Measurements from ENCODE around the gene EFCAB12.
"Not testable (repeated sequence)": the region's sequence is repeated elsewhere in the genome, so short reads cannot be mapped to it uniquely, and the experiment has no call there.

The EFCAB12 gene

GRCh38 chr3:129415378-129415777 lies 13.1 kb downstream of the EFCAB12 start:
- 96% methylated on average over 3 of the region's 3 CpGs for WGBS
- Histone ChIP-seq H3K23ac (ENCODE audit: low read length in 2 of 2) (no peak overlapping the region), H3K36me3 (ENCODE audit: control insufficient read depth in 1 of 2, insufficient read depth in 2 of 2, low read depth in 1 of 2, low read length in 2 of 2) (no peaks in the 10 kb centered on the region), H3K27ac (ENCODE audit: low read length, poor library complexity, severe bottlenecking) (no peak overlapping the region), H3K4ac (ENCODE audit: low read depth in 1 of 2, low read length in 2 of 2) (peak overlapping the region in 1 of 2 experiments; percentile 3), H3K9me3 (ENCODE audit: control insufficient read depth, low read length) (no peaks in the 10 kb centered on the region), H2BK12ac (ENCODE audit: low read length in 2 of 2) (peak overlapping the region; percentile 90 to 100), H3K14ac (ENCODE audit: low read length in 2 of 2) (peak overlapping the region in 1 of 2 experiments; percentile 10), H3K4me3 (ENCODE audit: insufficient read depth in 1 of 2, low read depth in 1 of 2, low read length in 2 of 2) (no peak overlapping the region), H2BK15ac (ENCODE audit: low read depth, poor library complexity, severe bottlenecking) (no peak overlapping the region), H3K4me1 (ENCODE audit: control insufficient read depth, insufficient read depth, low read depth, low read length) (peaks cover 14% of the 10 kb centered on the region), H2AK5ac (ENCODE audit: low read length, severe bottlenecking) (no peak overlapping the region), H2BK5ac (ENCODE audit: low read depth, low read length, poor library complexity, severe bottlenecking) (no peak overlapping the region), H4K8ac (ENCODE audit: low read length) (no peak overlapping the region), H3K18ac (ENCODE audit: low read depth in 1 of 2, low read length in 2 of 2) (peak overlapping the region; percentile 56 to 97), H3K4me2 (ENCODE audit: low read length, poor library complexity, severe bottlenecking) (no peak overlapping the region), H2AFZ (ENCODE audit: low read depth, low read length) (no peak overlapping the region), H3K79me1 (replicated peaks; ENCODE audit: low read length, poor library complexity, severe bottlenecking) (no peaks in the 10 kb centered on the region), H4K91ac (ENCODE audit: low read length) (no peak overlapping the region), H2BK120ac (ENCODE audit: low read depth, low read length) (no peak overlapping the region), H3K9ac (ENCODE audit: low read length) (no peak overlapping the region), H3K27me3 (ENCODE audit: control insufficient read depth in 1 of 2, insufficient read depth in 1 of 2, low read length in 2 of 2) (no peaks in the 10 kb centered on the region)
- no peak for DNase-seq

GRCh38 chr3:129413687-129414506 lies 14.5 kb downstream of the EFCAB12 start:
- peak overlapping the region; percentile 90 for H4K91ac ChIP-seq (ENCODE audit: low read length)
- peak overlapping the region; percentile 73 for H2BK15ac ChIP-seq (ENCODE audit: low read depth, poor library complexity, severe bottlenecking)
- DNase-seq = peak; percentile 98
- H3K36me3 ChIP-seq (ENCODE audit: control insufficient read depth in 1 of 2, insufficient read depth in 2 of 2, low read depth in 1 of 2, low read length in 2 of 2) = no peaks in the 10 kb centered on the region
- H2AFZ ChIP-seq (ENCODE audit: low read depth, low read length) = no peak overlapping the region
- peak overlapping the region; percentile 4 for H2BK120ac ChIP-seq (ENCODE audit: low read depth, low read length)
- H3K9ac ChIP-seq (ENCODE audit: low read length) = peak overlapping the region; percentile 26
- H3K9me3 ChIP-seq (ENCODE audit: control insufficient read depth, low read length) = no peaks in the 10 kb centered on the region
- H3K27ac ChIP-seq (ENCODE audit: low read length, poor library complexity, severe bottlenecking) = peak overlapping the region; percentile 93
- H3K4me2 ChIP-seq (ENCODE audit: low read length, poor library complexity, severe bottlenecking) = peak overlapping the region; percentile 51
- no peaks in the 10 kb centered on the region for H3K79me1 ChIP-seq (replicated peaks; ENCODE audit: low read length, poor library complexity, severe bottlenecking)
- H4K8ac ChIP-seq (ENCODE audit: low read length) = peak overlapping the region; percentile 27
- peak overlapping the region; percentile 60 to 93 for H3K4ac ChIP-seq (ENCODE audit: low read depth in 1 of 2, low read length in 2 of 2)
- no peak overlapping the region for H3K23ac ChIP-seq (ENCODE audit: low read length in 2 of 2)
- no peak overlapping the region for H3K4me3 ChIP-seq (ENCODE audit: insufficient read depth in 1 of 2, low read depth in 1 of 2, low read length in 2 of 2)
- peak overlapping the region; percentile 93 to 97 for H2BK12ac ChIP-seq (ENCODE audit: low read length in 2 of 2)
- peak overlapping the region; percentile 35 for H2BK5ac ChIP-seq (ENCODE audit: low read depth, low read length, poor library complexity, severe bottlenecking)
- peak overlapping the region; percentile 66 to 93 for H3K18ac ChIP-seq (ENCODE audit: low read depth in 1 of 2, low read length in 2 of 2)
- peak overlapping the region; percentile 92 for H2AK5ac ChIP-seq (ENCODE audit: low read length, severe bottlenecking)
- WGBS = 30% methylated on average over 3 of the region's 4 CpGs
- no peaks in the 10 kb centered on the region for H3K27me3 ChIP-seq (ENCODE audit: control insufficient read depth in 1 of 2, insufficient read depth in 1 of 2, low read length in 2 of 2)
- H3K14ac ChIP-seq (ENCODE audit: low read length in 2 of 2) = no peak overlapping the region
- peaks cover 14% of the 10 kb centered on the region for H3K4me1 ChIP-seq (ENCODE audit: control insufficient read depth, insufficient read depth, low read depth, low read length)

- DNase-seq; H2BK120ac ChIP-seq (ENCODE audit: low read depth, low read length); H3K36me3 ChIP-seq (ENCODE audit: control insufficient read depth in 1 of 2, insufficient read depth in 2 of 2, low read depth in 1 of 2, low read length in 2 of 2); H4K91ac ChIP-seq (ENCODE audit: low read length); H2BK15ac ChIP-seq (ENCODE audit: low read depth, poor library complexity, severe bottlenecking); H2BK5ac ChIP-seq (ENCODE audit: low read depth, low read length, poor library complexity, severe bottlenecking); H3K79me1 ChIP-seq (replicated peaks; ENCODE audit: low read length, poor library complexity, severe bottlenecking); H4K8ac ChIP-seq (ENCODE audit: low read length); H2BK12ac ChIP-seq (ENCODE audit: low read length in 2 of 2); H3K14ac ChIP-seq (ENCODE audit: low read length in 2 of 2); H3K4me3 ChIP-seq (ENCODE audit: insufficient read depth in 1 of 2, low read depth in 1 of 2, low read length in 2 of 2); H3K4me2 ChIP-seq (ENCODE audit: low read length, poor library complexity, severe bottlenecking); H3K9me3 ChIP-seq (ENCODE audit: control insufficient read depth, low read length); H2AFZ ChIP-seq (ENCODE audit: low read depth, low read length); H3K27me3 ChIP-seq (ENCODE audit: control insufficient read depth in 1 of 2, insufficient read depth in 1 of 2, low read length in 2 of 2); H3K23ac ChIP-seq (ENCODE audit: low read length in 2 of 2); H2AK5ac ChIP-seq (ENCODE audit: low read length, severe bottlenecking): not testable (repeated sequence)
- Histone ChIP-seq H3K4me1 (ENCODE audit: control insufficient read depth, insufficient read depth, low read depth, low read length) (peaks cover 14% of the 10 kb centered on the region), H3K27ac (ENCODE audit: low read length, poor library complexity, severe bottlenecking) (peak overlapping the region; percentile 93), H3K18ac (ENCODE audit: low read depth in 1 of 2, low read length in 2 of 2) (peak overlapping the region; percentile 66 to 94), H3K4ac (ENCODE audit: low read depth in 1 of 2, low read length in 2 of 2) (peak overlapping the region in 1 of 2 experiments; percentile 89), H3K9ac (ENCODE audit: low read length) (peak overlapping the region; percentile 26)
- 37% methylated on average over 3 of the region's 3 CpGs for WGBS
Observed at GRCh38 chr3:129413238-129413637, 15.2 kb downstream of the EFCAB12 start.

GRCh38 chr3:129412542-129413198 lies 15.8 kb downstream of the EFCAB12 start:
- H3K18ac ChIP-seq (ENCODE audit: low read depth in 1 of 2, low read length in 2 of 2) = peak overlapping the region; percentile 74 to 94
- H2BK15ac ChIP-seq (ENCODE audit: low read depth, poor library complexity, severe bottlenecking) = peak overlapping the region; percentile 44
- peak overlapping the region; percentile 60 to 100 for H2BK12ac ChIP-seq (ENCODE audit: low read length in 2 of 2)
- H3K4me1 ChIP-seq (ENCODE audit: control insufficient read depth, insufficient read depth, low read depth, low read length) = peaks cover 14% of the 10 kb centered on the region
- peak overlapping the region in 1 of 2 experiments; percentile 98 for H3K14ac ChIP-seq (ENCODE audit: low read length in 2 of 2)
- H2BK5ac ChIP-seq (ENCODE audit: low read depth, low read length, poor library complexity, severe bottlenecking) = peak overlapping the region; percentile 63
- H3K79me1 ChIP-seq (replicated peaks; ENCODE audit: low read length, poor library complexity, severe bottlenecking) = no peaks in the 10 kb centered on the region
- peak overlapping the region; percentile 50 for H2BK120ac ChIP-seq (ENCODE audit: low read depth, low read length)
- no peak overlapping the region for H3K4me2 ChIP-seq (ENCODE audit: low read length, poor library complexity, severe bottlenecking)
- H3K36me3 ChIP-seq (ENCODE audit: control insufficient read depth in 1 of 2, insufficient read depth in 2 of 2, low read depth in 1 of 2, low read length in 2 of 2) = no peaks in the 10 kb centered on the region
- no peak overlapping the region for H2AFZ ChIP-seq (ENCODE audit: low read depth, low read length)
- DNase-seq = peak; percentile 88
- H3K4ac ChIP-seq (ENCODE audit: low read depth in 1 of 2, low read length in 2 of 2) = peak overlapping the region in 1 of 2 experiments; percentile 89
- H3K9ac ChIP-seq (ENCODE audit: low read length) = peak overlapping the region; percentile 22
- H3K9me3 ChIP-seq (ENCODE audit: control insufficient read depth, low read length) = no peaks in the 10 kb centered on the region
- peak overlapping the region in 1 of 2 experiments; percentile 83 for H3K23ac ChIP-seq (ENCODE audit: low read length in 2 of 2)
- H4K91ac ChIP-seq (ENCODE audit: low read length) = peak overlapping the region; percentile 63
- peak overlapping the region; percentile 73 for H3K27ac ChIP-seq (ENCODE audit: low read length, poor library complexity, severe bottlenecking)
- 63% methylated on average over 6 of the region's 6 CpGs for WGBS
- H4K8ac ChIP-seq (ENCODE audit: low read length) = no peak overlapping the region
- H3K27me3 ChIP-seq (ENCODE audit: control insufficient read depth in 1 of 2, insufficient read depth in 1 of 2, low read length in 2 of 2) = no peaks in the 10 kb centered on the region
- H2AK5ac ChIP-seq (ENCODE audit: low read length, severe bottlenecking) = peak overlapping the region; percentile 84
- no peak overlapping the region for H3K4me3 ChIP-seq (ENCODE audit: insufficient read depth in 1 of 2, low read depth in 1 of 2, low read length in 2 of 2)
